Prostate gland (tissue), 2 donors: ENCODE results near the gene TRIO.

ENCODE experiments used
- CTCF ChIP-seq, 4 experiments: fragments of 200-600 bp in 2 of 4; fragments of 450-650 bp in 2 of 4; sonication (generic) in 2 of 4; IDR thresholded peaks; 1 replicate in 3 of 4; 2 replicates in 1 of 4; pipeline ENCODE4 v1.5.1; 2016 to 2019; ENCODE audit warnings: antibody characterized with exemption in 4 of 4, mild to moderate bottlenecking in 2 of 4, moderate library complexity in 2 of 4
- POLR2A ChIP-seq: fragments of 450-650 bp; IDR thresholded peaks from one replicate; pipeline ENCODE4 v1.6.1; 2016; ENCODE audit warnings: antibody characterized with exemption, mild to moderate bottlenecking
- POLR2AphosphoS5 ChIP-seq: sonication (generic); formaldehyde crosslinking; IDR thresholded peaks from one replicate; pipeline ENCODE4 v1.6.1; 2017; ENCODE audit warnings: antibody characterized with exemption

- TF ChIP-seq CTCF (IDR thresholded peaks at IDR 0.05) (no peak), POLR2A (no peak), POLR2AphosphoS5 (no peak)
Measured at GRCh38 chr5:14396066-14396465, 252.9 kb downstream of the TRIO start.
